Activated B cell treated with CpG ODN at 0.5 μM for 24 hours (primary cell): ENCODE measurements around the gene SIDT1. TPM values are rescaled to one million over a fixed set of nuclear protein-coding genes. Genes with fewer than 3 reads are reported as not detected.

Source experiments
- ATAC-seq: fragments of 200-7000 bp; cut with Tn5 transposase; one replicate; pipeline ENCODE4 v1.10.0; 2021; ENCODE audit warnings: low read depth, mild to moderate bottlenecking, moderate library complexity
- CTCF ChIA-PET: fragments of 350-600 bp; sonication (Branson Sonifier 250); formaldehyde crosslinking; loops from one replicate; lab custom pipeline; 2021; ENCODE audit warnings: antibody characterized with exemption; lab: Charles Lee
- POLR2A ChIA-PET: fragments of 350-600 bp; sonication (Branson Sonifier 250); formaldehyde crosslinking; loops from one replicate; lab custom pipeline; 2021; ENCODE audit warnings: antibody characterized with exemption; lab: Charles Lee
- DNase-seq: peaks from one replicate; pipeline ENCODE4 v3.0.0; 2022
- H3K27ac Mint-ChIP-seq: one replicate; pipeline ENCODE4 v1.8.0; 2020; ENCODE audit warnings: mixed read lengths
- H3K27me3 Mint-ChIP-seq: one replicate; pipeline ENCODE4 v1.8.0; 2021; ENCODE audit warnings: mixed read lengths
- H3K36me3 Mint-ChIP-seq: one replicate; pipeline ENCODE4 v1.8.0; 2021; ENCODE audit warnings: low read depth, mixed read lengths
- H3K4me1 Mint-ChIP-seq: one replicate; pipeline ENCODE4 v1.8.0; 2021; ENCODE audit warnings: mixed read lengths
- H3K4me3 Mint-ChIP-seq: one replicate; pipeline ENCODE4 v1.8.0; 2020; ENCODE audit warnings: mild to moderate bottlenecking, mixed read lengths
- H3K9me3 Mint-ChIP-seq: one replicate; pipeline ENCODE4 v1.8.0; 2020; ENCODE audit warnings: mixed read lengths
- CTCF ChIP-seq: fragments of 200-600 bp; IDR thresholded peaks from one replicate; pipeline ENCODE4 v1.8.0; 2022; ENCODE audit warnings: antibody characterized with exemption, mild to moderate bottlenecking
- intact Hi-C: fragments of 100-400 bp; cut with micrococcal nuclease; formaldehyde crosslinking; loops from one replicate; pipeline ENCODE4 v1.15.1; 2024
- total RNA-seq: library from RNA; stranded (reverse); gene quantifications from 2 replicates; pipeline ENCODE4 v1.2.3, GENCODE V29; 2022

SIDT1 gene
- total RNA-seq, 1 donor from 2014 or later: 44.9 TPM

DNA sequence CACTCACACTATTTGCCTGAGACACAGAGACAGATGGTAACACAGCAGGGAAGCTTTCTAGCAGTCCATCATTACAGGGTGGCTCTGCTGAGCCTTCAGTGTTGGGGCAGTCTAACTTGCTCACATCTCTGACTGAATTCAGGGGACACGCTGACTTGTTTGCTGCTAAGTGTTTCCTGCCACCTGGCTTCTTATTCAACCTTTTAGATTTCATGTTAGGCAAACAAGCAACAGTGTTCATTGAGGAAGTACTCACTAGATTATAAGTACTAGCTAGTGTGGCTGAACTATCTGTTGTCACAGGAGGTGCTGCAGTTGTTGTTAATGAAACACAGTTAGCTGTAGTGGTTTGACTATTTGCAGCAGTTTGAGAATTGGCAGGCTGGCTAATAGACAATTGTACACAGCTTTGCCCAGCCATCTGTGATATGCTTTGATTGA, 126.8 kb downstream of the SIDT1 start:
- TF ChIP-seq CTCF: no peak
- no peak for DNase-seq
- peaks cover 5% of the 10 kb centered on the region for H3K9me3 Mint-ChIP-seq
- H3K36me3 Mint-ChIP-seq: peaks cover 81% of the 10 kb centered on the region
- peak overlapping the region; percentile 68 for H3K4me3 Mint-ChIP-seq
- ATAC-seq: peak; percentile 77
- intact Hi-C loops: loop anchor here (1.0 to 2.0 kb wide), 4 partner anchors 9 to 38 kb away; partner anchors contain the start of gene USF3
- H3K4me1 Mint-ChIP-seq: peaks cover 92% of the 10 kb centered on the region
- peak overlapping the region; percentile 94 for H3K27ac Mint-ChIP-seq
- POLR2A ChIA-PET: interaction anchor here (0.9 to 3.5 kb wide), 5 partner anchors 34 to 88 kb away, joined by 3 to 57 read pairs (median 4); partner anchors contain the start of genes ATP6V1A, NAA50 and USF3
- CTCF ChIA-PET: interaction anchor here (0.7 to 1.6 kb wide), 3 partner anchors 31 to 166 kb away, joined by 3 to 4 read pairs (median 3); no protein-coding TSS in a partner anchor
- H3K27me3 Mint-ChIP-seq: no peaks in the 10 kb centered on the region

- CTCF ChIA-PET: interaction anchor here (1.6 kb wide), 1 partner anchor 34 kb away, joined by 4 read pairs; no protein-coding TSS in a partner anchor
- Mint-ChIP-seq H3K27ac (peak overlapping the region; percentile 94), H3K27me3 (no peaks in the 10 kb centered on the region), H3K9me3 (peaks cover 5% of the 10 kb centered on the region), H3K4me1 (peaks cover 91% of the 10 kb centered on the region), H3K4me3 (peak overlapping the region; percentile 68), H3K36me3 (peaks cover 82% of the 10 kb centered on the region)
- ATAC-seq (no peak), DNase-seq (no peak)
- POLR2A ChIA-PET: interaction anchor here (0.9 to 3.5 kb wide), 4 partner anchors 36 to 87 kb away, joined by 3 to 57 read pairs (median 6); partner anchors contain the start of genes ATP6V1A, NAA50 and USF3
- intact Hi-C loops: loop anchor here (1.0 to 2.0 kb wide), 5 partner anchors 8 to 53 kb away; partner anchors contain the start of gene USF3
- TF ChIP-seq CTCF: no peak
Measured at GRCh38 chr3:113659996-113660395, 127.6 kb downstream of the SIDT1 start.

DNA sequence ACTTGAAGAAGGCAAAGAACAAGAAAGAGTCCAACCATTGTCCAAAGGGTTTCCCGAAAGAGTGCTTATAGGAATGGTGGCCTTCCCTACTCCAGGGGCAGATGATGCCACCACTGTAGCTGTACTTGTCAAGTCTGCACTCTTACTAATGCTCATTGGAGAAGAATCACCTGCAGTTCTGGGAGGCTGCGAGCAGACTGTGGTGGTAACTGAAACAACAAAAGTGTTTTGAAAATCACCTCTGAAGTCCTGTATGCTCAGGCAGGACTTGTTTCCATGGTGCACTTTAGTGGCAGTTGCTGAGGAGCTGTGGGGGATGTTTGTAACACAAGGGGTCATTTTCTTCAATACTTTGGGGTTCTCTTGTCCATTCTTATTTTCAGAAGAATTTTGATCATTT, 128.1 kb downstream of the SIDT1 start:
- Mint-ChIP-seq H3K36me3 (peaks cover 83% of the 10 kb centered on the region), H3K4me3 (peak overlapping the region; percentile 68)
- CTCF ChIA-PET: no interaction called here

GRCh38 chr3:113660896-113661295, 128.5 kb downstream of the SIDT1 start:
- Mint-ChIP-seq H3K27ac (peak overlapping the region; percentile 94), H3K4me1 (peaks cover 84% of the 10 kb centered on the region), H3K27me3 (no peaks in the 10 kb centered on the region), H3K9me3 (peaks cover 5% of the 10 kb centered on the region), H3K36me3 (peaks cover 83% of the 10 kb centered on the region), H3K4me3 (peak overlapping the region; percentile 68)
- no peak for TF ChIP-seq CTCF
- ATAC-seq (peak; percentile 44), DNase-seq (no peak)
- intact Hi-C loops: loop anchor here (2.0 kb wide), 1 partner anchor 54 kb away; no protein-coding TSS in a partner anchor
- POLR2A ChIA-PET: interaction anchor here (3.5 kb wide), 1 partner anchor 36 kb away, joined by 57 read pairs; the partner anchor contains the start of gene USF3
- CTCF ChIA-PET: no interaction called here

More for the DNA sequence above, 128.1 kb downstream of the SIDT1 start:
- H3K27me3 Mint-ChIP-seq: no peaks in the 10 kb centered on the region
- no peak for TF ChIP-seq CTCF
- no peak for ATAC-seq
- peaks cover 5% of the 10 kb centered on the region for H3K9me3 Mint-ChIP-seq
- intact Hi-C loops: loop anchor here (2.0 kb wide), 1 partner anchor 54 kb away; no protein-coding TSS in a partner anchor
- POLR2A ChIA-PET: interaction anchor here (1.9 to 3.5 kb wide), 2 partner anchors 36 to 86 kb away, joined by 8 to 57 read pairs; partner anchors contain the start of genes ATP6V1A, NAA50 and USF3
- H3K27ac Mint-ChIP-seq: peak overlapping the region; percentile 94
- no peak for DNase-seq
- peaks cover 89% of the 10 kb centered on the region for H3K4me1 Mint-ChIP-seq

- H3K4me3 Mint-ChIP-seq: no peak overlapping the region
- TF ChIP-seq CTCF: no peak
- intact Hi-C loops: no loop called here
- no peak for ATAC-seq
- peak overlapping the region; percentile 94 for H3K27ac Mint-ChIP-seq
- no peak for DNase-seq
- H3K36me3 Mint-ChIP-seq: peaks cover 68% of the 10 kb centered on the region
- POLR2A ChIA-PET: interaction anchor here (0.8 to 1.5 kb wide), 2 partner anchors 31 to 83 kb away, joined by 3 to 4 read pairs; partner anchors contain the start of gene NAA50
- peaks cover 77% of the 10 kb centered on the region for H3K4me1 Mint-ChIP-seq
- H3K27me3 Mint-ChIP-seq: no peaks in the 10 kb centered on the region
- H3K9me3 Mint-ChIP-seq: no peaks in the 10 kb centered on the region
- CTCF ChIA-PET: interaction anchor here (1.2 kb wide), 1 partner anchor 82 kb away, joined by 3 read pairs; no protein-coding TSS in a partner anchor
Measured at GRCh38 chr3:113662824-113663223, 130.5 kb downstream of the SIDT1 start.
